HG03571 (cell line): ENCODE results near the gene MLIP.
A peak's percentile ranks its signal among the peaks of the same experiment; 100 is the strongest.
"Not testable (repeated sequence)": the region's sequence is repeated elsewhere in the genome, so short reads cannot be mapped to it uniquely, and the experiment has no call there.

Experiments used
- ATAC-seq: cut with Tn5 transposase; IDR thresholded peaks from one replicate; pipeline ENCODE4 v1.9.1; 2021; ENCODE audit not compliant: unreplicated experiment

Gene MLIP

GRCh38 chr6:54209983-54210382 lies 98.7 kb downstream of the MLIP start:
- not testable (repeated sequence) for ATAC-seq

- no peak for ATAC-seq
These were observed 103.0 kb downstream of the MLIP start for GRCh38 chr6:54214286-54214685.

- ATAC-seq = no peak
These were observed 105.1 kb downstream of the MLIP start for GRCh38 chr6:54216336-54216735.

GRCh38 chr6:54217018-54217417 lies 105.8 kb downstream of the MLIP start:
- peak; percentile 66 for ATAC-seq

- no peak for ATAC-seq
These were observed 111.0 kb downstream of the MLIP start for GRCh38 chr6:54222217-54222616.

GRCh38 chr6:54232703-54233102 lies 121.5 kb downstream of the MLIP start:
- no peak for ATAC-seq

- no peak for ATAC-seq
These were observed 123.3 kb downstream of the MLIP start for GRCh38 chr6:54234539-54234938.

- no peak for ATAC-seq
These were observed 125.7 kb downstream of the MLIP start for GRCh38 chr6:54236984-54237383.

GRCh38 chr6:54238396-54238795 lies 127.2 kb downstream of the MLIP start:
- no peak for ATAC-seq

- no peak for ATAC-seq
These were observed 132.5 kb downstream of the MLIP start for GRCh38 chr6:54243699-54244098.

- ATAC-seq = no peak
These were observed 133.2 kb downstream of the MLIP start for GRCh38 chr6:54244430-54244829.

- no peak for ATAC-seq
These were observed 134.0 kb downstream of the MLIP start for GRCh38 chr6:54245265-54245664.

GRCh38 chr6:54248319-54248718 lies 137.1 kb downstream of the MLIP start:
- ATAC-seq = peak; percentile 68

- ATAC-seq = no peak
These were observed 137.8 kb downstream of the MLIP start for GRCh38 chr6:54248994-54249393.

GRCh38 chr6:54249812-54250211 lies 138.6 kb downstream of the MLIP start:
- ATAC-seq = not testable (repeated sequence)

- ATAC-seq = no peak
These were observed 141.3 kb downstream of the MLIP start for GRCh38 chr6:54252496-54252895.

- ATAC-seq = no peak
These were observed 141.7 kb downstream of the MLIP start for GRCh38 chr6:54252916-54253315.

GRCh38 chr6:54254886-54255285 lies 143.6 kb downstream of the MLIP start:
- ATAC-seq = no peak

- no peak for ATAC-seq
These were observed 144.6 kb downstream of the MLIP start for GRCh38 chr6:54255886-54256285.

- no peak for ATAC-seq
These were observed 148.8 kb downstream of the MLIP start for GRCh38 chr6:54260025-54260424.

GRCh38 chr6:54262499-54262898 lies 151.3 kb downstream of the MLIP start:
- ATAC-seq = no peak

GRCh38 chr6:54262971-54263370 lies 151.7 kb downstream of the MLIP start:
- no peak for ATAC-seq

GRCh38 chr6:54264581-54265272 lies 153.5 kb downstream of the MLIP start:
- no peak for ATAC-seq
